ENCODE measurements around the gene CABLES1.
"Not testable (repeated sequence)": the region's sequence is repeated elsewhere in the genome, so short reads cannot be mapped to it uniquely, and the experiment has no call there.

The CABLES1 gene

GRCh38 chr18:23134780-23135549 is at the start of gene CABLES1:
Gene CABLES1 (plus strand): TSS chr18:23135485. CDS start chr18:23135763, 278 bp downstream.
- DNase-seq (ENCODE audit: low read depth), result no peak

- DNase-seq (ENCODE audit: low read depth), result no peak
Measured at GRCh38 chr18:23087352-23087751, 47.9 kb upstream of the CABLES1 start.

- no peak for DNase-seq (ENCODE audit: low read depth)
Measured at GRCh38 chr18:23088310-23088709, 47.0 kb upstream of the CABLES1 start.

GRCh38 chr18:23091017-23091993 is 44.0 kb upstream of the CABLES1 start:
- not testable (repeated sequence) for DNase-seq (ENCODE audit: low read depth)

- no peak for DNase-seq (ENCODE audit: low read depth)
Measured at GRCh38 chr18:23092121-23092520, 43.2 kb upstream of the CABLES1 start.

- DNase-seq (ENCODE audit: low read depth), result not testable (repeated sequence)
Measured at GRCh38 chr18:23093130-23093529, 42.2 kb upstream of the CABLES1 start.

- no peak for DNase-seq (ENCODE audit: low read depth)
Measured at GRCh38 chr18:23093772-23094171, 41.5 kb upstream of the CABLES1 start.

GRCh38 chr18:23094411-23095190 is 40.7 kb upstream of the CABLES1 start:
- DNase-seq (ENCODE audit: low read depth), result no peak

GRCh38 chr18:23095463-23095862 is 39.8 kb upstream of the CABLES1 start:
- no peak for DNase-seq (ENCODE audit: low read depth)

- not testable (repeated sequence) for DNase-seq (ENCODE audit: low read depth)
Measured at GRCh38 chr18:23097016-23097415, 38.3 kb upstream of the CABLES1 start.

- no peak for DNase-seq (ENCODE audit: low read depth)
Measured at GRCh38 chr18:23099621-23100020, 35.7 kb upstream of the CABLES1 start.

GRCh38 chr18:23101861-23102432 is 33.3 kb upstream of the CABLES1 start:
- DNase-seq (ENCODE audit: low read depth), result no peak

- no peak for DNase-seq (ENCODE audit: low read depth)
Measured at GRCh38 chr18:23102493-23103261, 32.6 kb upstream of the CABLES1 start.

GRCh38 chr18:23103449-23103848 is 31.8 kb upstream of the CABLES1 start:
- DNase-seq (ENCODE audit: low read depth), result no peak

GRCh38 chr18:23105030-23105429 is 30.3 kb upstream of the CABLES1 start:
- no peak for DNase-seq (ENCODE audit: low read depth)

- no peak for DNase-seq (ENCODE audit: low read depth)
Measured at GRCh38 chr18:23105581-23106219, 29.6 kb upstream of the CABLES1 start.

- no peak for DNase-seq (ENCODE audit: low read depth)
Measured at GRCh38 chr18:23106575-23106974, 28.7 kb upstream of the CABLES1 start.

GRCh38 chr18:23107718-23108117 is 27.6 kb upstream of the CABLES1 start:
- no peak for DNase-seq (ENCODE audit: low read depth)

GRCh38 chr18:23108496-23108895 is 26.8 kb upstream of the CABLES1 start:
- DNase-seq (ENCODE audit: low read depth), result no peak

GRCh38 chr18:23109163-23109562 is 26.1 kb upstream of the CABLES1 start:
- DNase-seq (ENCODE audit: low read depth), result not testable (repeated sequence)
